Endothelial cell of umbilical vein (primary cell): ENCODE measurements around the gene DECR2. TPM values are rescaled to one million over a fixed set of nuclear protein-coding genes. Genes with fewer than 3 reads are reported as not detected.

ENCODE experiments used
- BruUV-seq: library from RNA; stranded (reverse); fragments of 400-500 nt; replicated peaks from 2 replicates; lab custom pipeline; 2021; lab: Mats Ljungman, UMichigan
- CTCF ChIA-PET: fragments of 300-600, 350-600 bp; sonication (Branson Sonifier 250); formaldehyde crosslinking; loops from one replicate; lab custom pipeline; 2021; ENCODE audit warnings: antibody characterized with exemption, inconsistent platforms; lab: Charles Lee
- POLR2A ChIA-PET: fragments of 300-600, 350-600 bp; sonication (Branson Sonifier 250); formaldehyde crosslinking; loops from one replicate; lab custom pipeline; 2021; ENCODE audit warnings: antibody characterized with exemption, inconsistent platforms; lab: Charles Lee
- DNase-seq: peaks from one replicate; pipeline ENCODE4 v3.0.0-alpha.2; 2011; ENCODE audit warnings: low read depth, low spot score
- FAIRE-seq: peaks from 2 replicates; lab custom pipeline; 2011; peaks lifted over from hg19 to GRCh38; lab: Jason Lieb, UNC
- H2AFZ ChIP-seq: 2 replicates; pipeline ENCODE4 v1.6.0; 2012; ENCODE audit warnings: low read depth, low read length, control low read depth, inconsistent platforms
- H3K27ac ChIP-seq: 2 replicates; pipeline ENCODE4 v1.5.1; 2011; ENCODE audit warnings: low read depth, mild to moderate bottlenecking, control low read depth, low read length, moderate library complexity; ENCODE audit not compliant: insufficient read depth
- H3K27me3 ChIP-seq, 2 experiments: 2 replicates each; pipeline versions ENCODE4 v1.6.0 to v1.6.1; 2011; ENCODE audit warnings: low read length in 2 of 2, mixed read lengths in 1 of 2; ENCODE audit not compliant: control insufficient read depth in 2 of 2, insufficient read depth in 2 of 2
- H3K36me3 ChIP-seq, 2 experiments: 2 replicates in 1 of 2; 3 replicates in 1 of 2; pipeline ENCODE4 v1.5.1; 2011; ENCODE audit warnings: low read length in 2 of 2, mild to moderate bottlenecking in 1 of 2, moderate library complexity in 1 of 2; ENCODE audit not compliant: control insufficient read depth in 2 of 2, insufficient read depth in 2 of 2; ENCODE audit errors: extremely low read depth in 1 of 2
- H3K4me1 ChIP-seq: 3 replicates; pipeline ENCODE4 v1.5.1; 2011; ENCODE audit warnings: mild to moderate bottlenecking, low read length; ENCODE audit not compliant: control insufficient read depth, insufficient read depth; ENCODE audit errors: extremely low read depth
- H3K4me2 ChIP-seq: 2 replicates; pipeline ENCODE4 v1.6.1; 2011; ENCODE audit warnings: low read length, control low read depth, mixed read lengths; ENCODE audit not compliant: insufficient read depth
- H3K4me3 ChIP-seq, 3 experiments: fragments of 200-600 bp in 1 of 3; sonication (generic), shearing (Covaris generic) in 1 of 3; replicated peaks in 1 of 3; 2 replicates each; pipeline ENCODE4 v1.5.1; 2011 to 2016; ENCODE audit warnings: control low read depth in 3 of 3, low read length in 3 of 3, mild to moderate bottlenecking in 2 of 3, inconsistent platforms in 1 of 3, low read depth in 1 of 3, moderate library complexity in 1 of 3; ENCODE audit not compliant: insufficient read depth in 1 of 3
- H3K79me2 ChIP-seq: 2 replicates; pipeline ENCODE4 v1.6.0; 2012; ENCODE audit warnings: low read length, inconsistent platforms; ENCODE audit not compliant: control insufficient read depth, insufficient read depth
- H3K9ac ChIP-seq: replicated peaks from 2 replicates; pipeline ENCODE3; 2011; ENCODE audit warnings: low read length, control low read depth; ENCODE audit not compliant: insufficient read depth; ENCODE audit errors: extremely low read depth
- H3K9me1 ChIP-seq: replicated peaks from 3 replicates; pipeline ENCODE4 v1.6.0; 2011; ENCODE audit warnings: mild to moderate bottlenecking, low read length; ENCODE audit not compliant: control insufficient read depth, insufficient read depth; ENCODE audit errors: extremely low read depth
- H3K9me3 ChIP-seq: replicated peaks from 2 replicates; pipeline ENCODE4 v1.5.1; 2012; ENCODE audit warnings: low read length, inconsistent platforms; ENCODE audit not compliant: control insufficient read depth, insufficient read depth
- H4K20me1 ChIP-seq: replicated peaks from 2 replicates; pipeline ENCODE3; 2011; ENCODE audit warnings: mild to moderate bottlenecking, low read length; ENCODE audit not compliant: control insufficient read depth, insufficient read depth; ENCODE audit errors: extremely low read depth
- EZH2 ChIP-seq: IDR thresholded peaks from 2 replicates; pipeline ENCODE4 v1.6.1; 2012; ENCODE audit warnings: borderline replicate concordance, low read depth, mild to moderate bottlenecking, moderate library complexity, low read length, inconsistent platforms; ENCODE audit not compliant: severe bottlenecking
- FOS ChIP-seq: IDR thresholded peaks from 2 replicates; pipeline ENCODE4 v1.6.1; 2011; ENCODE audit warnings: mild to moderate bottlenecking, low read length, moderate library complexity, borderline replicate concordance; ENCODE audit not compliant: insufficient read depth
- GATA2 ChIP-seq: IDR thresholded peaks from 2 replicates; pipeline ENCODE4 v1.7.0; 2011; ENCODE audit warnings: low read depth, mild to moderate bottlenecking, moderate library complexity, mixed read lengths, low read length; ENCODE audit not compliant: insufficient read length, insufficient read depth
- JUN ChIP-seq: IDR thresholded peaks from 2 replicates; pipeline ENCODE4 v1.6.1; 2011; ENCODE audit warnings: borderline replicate concordance, low read depth; ENCODE audit not compliant: insufficient read length, insufficient read depth
- MYC ChIP-seq: IDR thresholded peaks from one replicate; pipeline ENCODE4 v1.6.1; 2011; ENCODE audit warnings: mild to moderate bottlenecking, low read depth, low read length
- POLR2A ChIP-seq: IDR thresholded peaks from 2 replicates; pipeline ENCODE4 v1.6.1; 2012; ENCODE audit warnings: low read depth, mild to moderate bottlenecking, control low read depth, low read length
- POLR2AphosphoS5 ChIP-seq: IDR thresholded peaks from 2 replicates; pipeline ENCODE4 v1.6.1; 2012; ENCODE audit warnings: low read depth, mild to moderate bottlenecking, control low read depth, low read length, moderate library complexity; ENCODE audit not compliant: insufficient read depth
- dilution Hi-C: fragments of 300-500 bp; cut with MboI; formaldehyde crosslinking; loops from one replicate; pipeline ENCODE4 v1.15.0; 2019; ENCODE audit warnings: low sequenced_read_pairs; ENCODE audit not compliant: extremely low pct_ligation_motif_present
- intact Hi-C: fragments of 100-400 bp; cut with micrococcal nuclease; formaldehyde crosslinking; loops from one replicate; pipeline ENCODE4 v1.10.0; 2022
- polyA plus RNA-seq, 4 experiments: library from polyadenylated mRNA; depleted of rRNA in 3 of 4; stranded (reverse) in 3 of 4; unstranded in 1 of 4; fragments of >200 nt; gene quantifications; 2 replicates each; pipeline versions ENCODE4 v1.2.1 to v1.2.3, GENCODE V29; 2011 to 2012; ENCODE audit warnings: missing spikeins in 1 of 4
- total RNA-seq: library from RNA; stranded (reverse); gene quantifications from 2 replicates; pipeline ENCODE4 v1.2.3, GENCODE V29; 2021
- TF ChIP-seq, protein P1 (sequence below): IDR thresholded peaks from 2 replicates; pipeline ENCODE4 v1.6.1; 2011; ENCODE audit not compliant: insufficient read depth, insufficient read length
- TF ChIP-seq, protein P2 (sequence below), 2 donors: IDR thresholded peaks; 1 replicate in 1 of 2; 2 replicates in 1 of 2; pipeline ENCODE4 v1.5.1; 2011; ENCODE audit warnings: low read length in 2 of 2, mild to moderate bottlenecking in 2 of 2, moderate library complexity in 2 of 2, control low read depth in 1 of 2, inconsistent platforms in 1 of 2, low read depth in 1 of 2; ENCODE audit not compliant: insufficient read depth in 1 of 2; ENCODE audit errors: extremely low read depth in 1 of 2

Gene DECR2
- total and polyA plus RNA-seq, 2 donors (not counting 3 experiments of a cell fraction or from before 2014, with no cell fraction given), result 28.3 to 46.5 TPM

DNA sequence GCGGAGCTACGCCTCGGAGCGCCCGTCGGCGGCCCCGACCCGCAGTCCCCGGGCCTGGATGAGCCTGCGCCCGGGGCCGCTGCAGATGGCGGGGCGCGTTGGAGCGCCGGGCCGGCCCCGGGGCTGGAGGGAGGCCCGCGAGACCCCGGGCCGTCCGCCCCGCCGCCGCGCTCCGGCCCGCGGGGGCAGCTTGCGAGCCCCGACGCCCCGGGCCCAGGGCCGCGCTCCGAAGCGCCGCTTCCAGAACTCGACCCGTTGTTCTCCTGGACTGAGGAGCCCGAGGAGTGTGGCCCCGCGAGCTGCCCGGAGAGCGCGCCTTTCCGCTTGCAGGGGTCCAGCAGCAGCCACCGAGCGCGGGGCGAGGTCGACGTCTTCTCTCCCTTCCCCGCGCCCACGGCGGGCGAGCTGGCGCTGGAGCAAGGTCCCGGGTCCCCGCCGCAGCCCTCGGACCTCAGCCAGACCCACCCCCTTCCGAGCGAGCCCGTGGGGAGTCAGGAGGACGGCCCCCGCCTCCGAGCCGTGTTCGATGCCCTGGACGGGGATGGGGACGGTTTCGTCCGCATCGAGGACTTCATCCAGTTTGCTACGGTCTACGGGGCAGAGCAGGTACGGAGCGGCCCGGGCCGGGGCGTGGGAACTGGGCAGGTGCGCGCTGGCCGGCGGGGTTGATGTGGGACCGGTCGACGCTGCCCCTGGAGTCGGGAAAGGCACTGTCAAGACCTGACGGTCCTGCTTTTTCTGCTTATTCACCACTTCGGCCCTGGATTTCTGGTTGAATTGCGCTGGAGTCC lies 24.6 kb downstream of the DECR2 start:
- FAIRE-seq (no peak), DNase-seq (peak; percentile 16)
- ChIA-PET CTCF (interaction anchor here (1.1 to 3.6 kb wide), 3 partner anchors 61 to 151 kb away, joined by 3 to 19 read pairs (median 5); no protein-coding TSS in a partner anchor), POLR2A (no interaction called here)
- Histone ChIP-seq H3K27me3 (no peaks in the 10 kb centered on the region), H3K4me2 (peak overlapping the region; percentile 96), H3K4me1 (peaks cover 27% of the 10 kb centered on the region), H3K79me2 (peaks cover 49% of the 10 kb centered on the region), H2AFZ (no peak overlapping the region), H3K36me3 (no peaks in the 10 kb centered on the region), H3K9me1 (no peaks in the 10 kb centered on the region), H4K20me1 (peaks cover 6% of the 10 kb centered on the region), H3K4me3 (peak overlapping the region; percentile 40 to 81 (median 77)), H3K9ac (peak overlapping the region; percentile 50), H3K27ac (peak overlapping the region; percentile 94), H3K9me3 (no peaks in the 10 kb centered on the region)
- TF ChIP-seq, protein P1, sequence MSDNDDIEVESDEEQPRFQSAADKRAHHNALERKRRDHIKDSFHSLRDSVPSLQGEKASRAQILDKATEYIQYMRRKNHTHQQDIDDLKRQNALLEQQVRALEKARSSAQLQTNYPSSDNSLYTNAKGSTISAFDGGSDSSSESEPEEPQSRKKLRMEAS, result no peak
- TF ChIP-seq POLR2AphosphoS5, result no peak
- TF ChIP-seq JUN, result no peak
- no peak for TF ChIP-seq GATA2
- no peak for TF ChIP-seq EZH2
- TF ChIP-seq FOS, result no peak
- TF ChIP-seq, protein P2, sequence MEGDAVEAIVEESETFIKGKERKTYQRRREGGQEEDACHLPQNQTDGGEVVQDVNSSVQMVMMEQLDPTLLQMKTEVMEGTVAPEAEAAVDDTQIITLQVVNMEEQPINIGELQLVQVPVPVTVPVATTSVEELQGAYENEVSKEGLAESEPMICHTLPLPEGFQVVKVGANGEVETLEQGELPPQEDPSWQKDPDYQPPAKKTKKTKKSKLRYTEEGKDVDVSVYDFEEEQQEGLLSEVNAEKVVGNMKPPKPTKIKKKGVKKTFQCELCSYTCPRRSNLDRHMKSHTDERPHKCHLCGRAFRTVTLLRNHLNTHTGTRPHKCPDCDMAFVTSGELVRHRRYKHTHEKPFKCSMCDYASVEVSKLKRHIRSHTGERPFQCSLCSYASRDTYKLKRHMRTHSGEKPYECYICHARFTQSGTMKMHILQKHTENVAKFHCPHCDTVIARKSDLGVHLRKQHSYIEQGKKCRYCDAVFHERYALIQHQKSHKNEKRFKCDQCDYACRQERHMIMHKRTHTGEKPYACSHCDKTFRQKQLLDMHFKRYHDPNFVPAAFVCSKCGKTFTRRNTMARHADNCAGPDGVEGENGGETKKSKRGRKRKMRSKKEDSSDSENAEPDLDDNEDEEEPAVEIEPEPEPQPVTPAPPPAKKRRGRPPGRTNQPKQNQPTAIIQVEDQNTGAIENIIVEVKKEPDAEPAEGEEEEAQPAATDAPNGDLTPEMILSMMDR (IDR thresholded peaks at IDR 0.05; ENCODE audit: extremely low read depth in 1 of 2, insufficient read depth in 1 of 2, low read depth in 1 of 2, low read length in 2 of 2), result no peak
- TF ChIP-seq MYC, result no peak
- TF ChIP-seq POLR2A, result no peak
- BruUV-seq, result no TSS peak
- dilution Hi-C loops (no loop called here), intact Hi-C loops (loop anchor here (5.0 kb wide), 2 partner anchors 51 to 71 kb away; no protein-coding TSS in a partner anchor)
